Psoas muscle (tissue), 8 donors: ENCODE data around the gene OSM. TPM values are rescaled to one million over a fixed set of nuclear protein-coding genes. Genes with fewer than 3 reads are reported as not detected.

Experiments used
- ATAC-seq, 4 donors: fragments of 200-7000 bp; cut with Tn5 transposase; one replicate each; pipeline ENCODE4 v1.9.1; 2020; ENCODE audit warnings: moderate library complexity in 3 of 4, mild to moderate bottlenecking in 2 of 4
- DNase-seq, 2 donors: peaks; one replicate each; pipeline ENCODE4 v3.0.0-alpha.2; 2020
- H3K27ac ChIP-seq: fragments of 200-600 bp; one replicate; pipeline ENCODE4 v1.8.0; 2022
- H3K27me3 ChIP-seq, 3 donors: fragments of 200-600 bp in 1 of 3; one replicate each; pipeline versions ENCODE4 v1.6.1 to v1.8.0; 2013 to 2022; ENCODE audit warnings: low read length in 2 of 3, mild to moderate bottlenecking in 2 of 3, moderate library complexity in 1 of 3; ENCODE audit not compliant: insufficient read depth in 3 of 3
- H3K36me3 ChIP-seq, 2 donors: fragments of 200-600 bp in 1 of 2; one replicate each; pipeline versions ENCODE4 v1.6.1 to v1.8.0; 2013 to 2022; ENCODE audit warnings: low read depth in 1 of 2, mild to moderate bottlenecking in 1 of 2, moderate library complexity in 1 of 2; ENCODE audit not compliant: insufficient read depth in 1 of 2
- H3K4me1 ChIP-seq: fragments of 200-600 bp; one replicate; pipeline ENCODE4 v1.8.0; 2022
- H3K4me3 ChIP-seq: fragments of 200-600 bp; one replicate; pipeline ENCODE4 v1.8.0; 2022; ENCODE audit warnings: mild to moderate bottlenecking
- H3K9me3 ChIP-seq: fragments of 200-600 bp; one replicate; pipeline ENCODE4 v1.8.0; 2022
- WGBS, 3 donors: extraction: QIAGEN DNeasy Blood & Tissue Kit; methylation state at CpG; one replicate each; pipeline versions ENCODE4 v1.1.6 to v1.1.7; 2013; 5-methylcytosine and 5-hydroxymethylcytosine counted together
- intact Hi-C, 2 donors: fragments of 100-400 bp; cut with DNase I; formaldehyde crosslinking; loops; one replicate each; pipeline versions ENCODE4 v1.11.0 to v1.14.2; 2022
- polyA plus RNA-seq, 3 donors: library from polyadenylated mRNA; stranded (reverse); fragments of 200-250 nt; gene quantifications; one replicate each; pipeline ENCODE4 v1.2.3, GENCODE V29; 2013
- total RNA-seq, 4 donors: library from RNA; stranded (reverse); fragmentation: NEBNext Ultra II Directional in 2 of 4; extraction: Animal tissue kit (Norgen Biotek cat#: 25700) in 2 of 4; gene quantifications; one replicate each; pipeline versions ENCODE4 v1.2.1 to v1.2.4, GENCODE V29; 2021 to 2023
- TF ChIP-seq, protein P1 (sequence below): fragments of 200-600 bp; IDR thresholded peaks from one replicate; pipeline ENCODE4 v1.8.0; 2022; ENCODE audit warnings: antibody characterized with exemption
- donor health status: healthy with polysubstance abuse.
- donor health status: DM: no; HTN: no; CAD: no; lungs with moderate emphysema.
- donor health status: Bipolar disorder and iron deficiency.
- donor health status: healthy.
- donor health status: DM: yes; HTN: yes; CAD: no.
- donor health status: DM: no; HTN: no; CAD: no.
- donor health status: DM: no; HTN: no; CAD: no.
- donor health status: DM: yes; HTN: yes; CAD: no.

OSM gene
- total and polyA plus RNA-seq, 7 donors = 0.08 to 0.39 (median 0.23) TPM; not detected in 3

DNA sequence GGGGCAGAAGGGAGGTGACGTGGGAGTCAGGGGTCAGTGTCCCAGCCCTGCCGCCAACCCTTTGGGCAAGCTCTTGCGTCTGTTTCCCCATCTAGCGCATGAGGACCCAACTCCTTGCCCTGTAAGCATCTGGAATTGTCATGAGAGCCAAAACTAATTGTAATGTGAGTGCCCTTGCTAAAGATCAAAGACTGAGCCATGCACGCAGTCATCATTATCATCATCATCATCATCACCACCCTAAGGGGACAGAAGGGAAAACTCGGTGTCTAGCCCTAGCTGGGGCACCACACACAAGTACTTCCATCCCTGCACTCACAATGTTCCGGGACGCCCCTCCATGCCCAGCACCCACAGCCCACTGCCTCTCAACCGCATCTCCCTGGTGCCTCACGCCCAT, 22.6 kb downstream of the OSM start:
- Histone ChIP-seq H3K36me3 (no peaks in the 10 kb centered on the region), H3K27me3 (peaks cover 0 to 47% (median 19%) of the 10 kb centered on the region in 3 donors), H3K4me1 (peaks cover 4% of the 10 kb centered on the region), H3K27ac (no peak overlapping the region), H3K4me3 (no peak overlapping the region), H3K9me3 (no peaks in the 10 kb centered on the region)
- no peak for DNase-seq
- TF ChIP-seq, protein P1, sequence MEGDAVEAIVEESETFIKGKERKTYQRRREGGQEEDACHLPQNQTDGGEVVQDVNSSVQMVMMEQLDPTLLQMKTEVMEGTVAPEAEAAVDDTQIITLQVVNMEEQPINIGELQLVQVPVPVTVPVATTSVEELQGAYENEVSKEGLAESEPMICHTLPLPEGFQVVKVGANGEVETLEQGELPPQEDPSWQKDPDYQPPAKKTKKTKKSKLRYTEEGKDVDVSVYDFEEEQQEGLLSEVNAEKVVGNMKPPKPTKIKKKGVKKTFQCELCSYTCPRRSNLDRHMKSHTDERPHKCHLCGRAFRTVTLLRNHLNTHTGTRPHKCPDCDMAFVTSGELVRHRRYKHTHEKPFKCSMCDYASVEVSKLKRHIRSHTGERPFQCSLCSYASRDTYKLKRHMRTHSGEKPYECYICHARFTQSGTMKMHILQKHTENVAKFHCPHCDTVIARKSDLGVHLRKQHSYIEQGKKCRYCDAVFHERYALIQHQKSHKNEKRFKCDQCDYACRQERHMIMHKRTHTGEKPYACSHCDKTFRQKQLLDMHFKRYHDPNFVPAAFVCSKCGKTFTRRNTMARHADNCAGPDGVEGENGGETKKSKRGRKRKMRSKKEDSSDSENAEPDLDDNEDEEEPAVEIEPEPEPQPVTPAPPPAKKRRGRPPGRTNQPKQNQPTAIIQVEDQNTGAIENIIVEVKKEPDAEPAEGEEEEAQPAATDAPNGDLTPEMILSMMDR = no peak
- WGBS, 3 donors = 92 to 95% (median 95%) methylated on average over 10 of the region's 10 CpGs
- intact Hi-C loops = no loop called here
- ATAC-seq = no peak

DNA sequence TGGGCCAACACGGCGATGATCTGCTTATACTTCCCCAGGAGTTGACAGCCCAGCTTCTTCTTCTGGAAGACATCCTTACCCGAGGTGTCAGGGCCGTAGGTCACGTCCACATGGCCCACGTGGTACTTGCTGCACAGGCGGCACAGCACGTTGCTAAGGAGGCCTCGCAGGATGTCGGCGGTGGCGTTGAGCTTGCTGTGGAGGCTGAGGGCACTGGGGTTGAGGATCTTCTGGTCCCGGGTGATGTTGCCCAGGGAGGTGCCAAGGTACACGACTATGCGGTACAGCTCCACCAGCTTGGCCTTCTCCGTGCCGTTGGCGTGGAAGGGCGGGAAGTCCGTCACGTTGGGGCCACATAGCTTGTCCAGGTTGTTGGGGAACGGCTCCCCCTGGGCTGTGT, 23.0 kb downstream of the OSM start:
- DNase-seq = no peak
- peaks cover 4% of the 10 kb centered on the region for H3K4me1 ChIP-seq
- intact Hi-C loops = no loop called here
- no peaks in the 10 kb centered on the region for H3K9me3 ChIP-seq
- peaks cover 0 to 43% (median 20%) of the 10 kb centered on the region in 3 donors for H3K27me3 ChIP-seq
- H3K4me3 ChIP-seq = no peak overlapping the region
- no peak for ATAC-seq
- TF ChIP-seq, protein P1 = no peak
- H3K27ac ChIP-seq = no peak overlapping the region
- no peaks in the 10 kb centered on the region for H3K36me3 ChIP-seq
- 93 to 95% (median 95%) methylated on average over 22 of the region's 22 CpGs for WGBS, 3 donors

DNA sequence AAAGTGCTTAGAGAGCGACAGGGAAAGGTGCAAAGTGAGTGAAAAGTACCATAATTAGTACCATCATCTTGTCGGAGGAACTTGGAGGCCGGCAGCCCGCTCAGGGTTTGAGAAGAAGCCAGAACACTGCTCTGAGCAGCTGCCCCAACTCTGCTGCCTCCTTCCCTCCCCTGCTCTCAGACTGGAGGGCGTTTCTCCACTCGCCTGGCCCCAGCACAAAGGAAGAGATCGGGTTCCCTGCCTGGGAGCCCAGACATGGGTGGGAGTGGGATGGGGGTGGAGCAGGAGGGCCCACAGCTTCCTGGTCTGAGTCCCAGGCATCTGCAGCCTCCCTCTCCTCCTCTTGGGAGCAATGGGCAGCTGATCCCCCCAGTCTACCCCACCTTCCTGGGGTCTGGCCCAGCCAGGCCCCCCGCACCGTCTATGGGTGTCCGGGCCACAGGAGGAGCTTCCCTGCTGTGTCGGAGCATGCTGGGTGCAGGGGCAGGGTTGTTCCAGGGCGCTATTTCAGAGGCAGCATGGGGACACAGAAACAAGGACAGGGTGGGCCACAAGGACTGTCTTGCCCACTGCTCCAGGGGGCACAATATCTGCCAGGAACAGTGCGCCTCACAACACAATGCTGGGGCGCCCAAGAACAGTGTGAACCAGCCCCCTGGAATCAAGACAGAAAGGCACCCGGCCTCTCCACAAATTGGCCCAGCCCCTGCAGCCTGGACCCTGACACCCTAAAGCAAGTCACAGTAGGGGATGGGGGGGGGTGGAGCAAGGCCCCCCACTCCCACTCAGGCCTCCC, 24.9 kb downstream of the OSM start:
- Histone ChIP-seq H3K9me3 (no peaks in the 10 kb centered on the region), H3K27me3 (peaks cover 0 to 28% (median 15%) of the 10 kb centered on the region in 3 donors)
- no peak for ATAC-seq

DNA sequence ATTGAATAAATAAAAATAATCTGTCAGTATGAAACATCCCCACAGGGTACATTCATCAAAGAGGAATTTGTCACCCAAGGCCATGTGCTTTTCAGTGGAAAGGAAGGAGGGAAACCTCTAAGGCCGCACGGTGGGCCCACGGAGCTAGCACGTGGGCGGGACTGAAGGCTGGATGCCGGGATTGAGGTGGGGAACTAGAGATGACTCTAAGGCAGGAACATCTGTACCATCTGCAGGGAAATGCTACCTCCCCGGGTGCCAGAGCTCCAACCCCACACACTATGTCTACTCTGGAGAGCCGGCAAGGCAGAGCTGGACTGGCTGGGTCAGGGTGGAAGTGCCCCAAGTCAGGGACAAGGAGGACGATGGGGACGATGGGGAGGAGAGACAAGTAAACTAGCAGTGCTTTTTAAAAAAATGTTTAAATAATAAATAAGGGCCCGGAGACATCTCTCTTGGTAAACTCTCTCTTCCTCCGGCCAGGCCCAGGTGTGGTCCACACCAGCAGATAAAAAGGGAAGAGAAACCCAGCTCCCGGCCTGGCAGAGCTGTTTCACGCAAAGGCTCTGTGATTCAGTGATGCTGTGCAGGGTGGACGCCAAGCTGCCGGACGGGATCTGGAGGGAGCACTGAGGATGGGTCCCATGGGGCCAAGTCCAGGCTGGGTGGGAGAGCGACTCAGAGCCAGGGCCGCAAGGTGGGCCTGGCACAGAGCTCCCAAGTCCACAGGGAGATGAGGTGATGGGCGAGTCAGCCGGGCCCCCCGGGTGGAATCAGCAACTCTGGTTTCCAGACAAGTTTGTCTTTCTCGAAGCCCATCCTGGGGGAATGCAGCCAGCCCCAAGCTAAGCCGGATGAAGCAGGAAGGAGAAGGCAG, 25.9 kb downstream of the OSM start:
- Histone ChIP-seq H3K27ac (no peak overlapping the region), H3K27me3 (peaks cover 0 to 18% (median 9%) of the 10 kb centered on the region in 3 donors), H3K4me1 (peaks cover under 1% of the 10 kb centered on the region), H3K4me3 (no peak overlapping the region), H3K9me3 (no peaks in the 10 kb centered on the region), H3K36me3 (no peaks in the 10 kb centered on the region)
- DNase-seq = no peak
- no peak for ATAC-seq
- intact Hi-C loops = no loop called here
- TF ChIP-seq, protein P1 = no peak
- 77 to 79% (median 78%) methylated on average over 23 to 24 of the region's 24 CpGs for WGBS, 3 donors

More for the DNA sequence above, 24.9 kb downstream of the OSM start:
- no peaks in the 10 kb centered on the region for H3K36me3 ChIP-seq
- 61 to 66% (median 61%) methylated on average over 13 to 15 of the region's 15 CpGs for WGBS, 3 donors
- no peak overlapping the region for H3K4me3 ChIP-seq
- TF ChIP-seq, protein P1 = no peak
- no peak for DNase-seq
- H3K27ac ChIP-seq = no peak overlapping the region
- H3K4me1 ChIP-seq = peaks cover 4% of the 10 kb centered on the region
- intact Hi-C loops = no loop called here
